Endodermal cell (in vitro differentiated cells): ENCODE data around the gene ATAD3A. TPM values are rescaled to one million over a fixed set of nuclear protein-coding genes. Genes with fewer than 3 reads are reported as not detected.

Source experiments
- DNase-seq: peaks from one replicate; pipeline ENCODE4 v3.0.0-alpha.2; 2017
- H3K27ac ChIP-seq: 2 replicates; pipeline ENCODE4 v1.5.1; 2013; ENCODE audit warnings: mild to moderate bottlenecking, low read depth, low read length, moderate library complexity
- H3K27me3 ChIP-seq: 2 replicates; pipeline ENCODE4 v1.6.1; 2013; ENCODE audit warnings: mild to moderate bottlenecking, low read length, moderate library complexity; ENCODE audit not compliant: insufficient read depth, control insufficient read depth, poor library complexity, severe bottlenecking
- H3K36me3 ChIP-seq: 2 replicates; pipeline ENCODE4 v1.7.0; 2013; ENCODE audit warnings: mild to moderate bottlenecking, low read length, moderate library complexity; ENCODE audit not compliant: control insufficient read depth, insufficient read depth
- H3K4me1 ChIP-seq: one replicate; pipeline ENCODE4 v1.7.0; 2013; ENCODE audit warnings: low read length; ENCODE audit not compliant: control insufficient read depth, insufficient read depth
- H3K4me3 ChIP-seq: 2 replicates; pipeline ENCODE4 v1.5.1; 2013; ENCODE audit warnings: mild to moderate bottlenecking, low read length, moderate library complexity
- H3K9ac ChIP-seq: 2 replicates; pipeline ENCODE4 v1.6.1; 2013; ENCODE audit warnings: mild to moderate bottlenecking, low read length, moderate library complexity; ENCODE audit not compliant: poor library complexity, severe bottlenecking; ENCODE audit errors: extremely low read depth
- H3K9me3 ChIP-seq: 2 replicates; pipeline ENCODE4 v1.6.1; 2013; ENCODE audit warnings: mild to moderate bottlenecking, low read length, moderate library complexity; ENCODE audit not compliant: control insufficient read depth
- H3K27ac Mint-ChIP-seq: 2 replicates; pipeline ENCODE4 v1.8.0; 2020; ENCODE audit warnings: mixed read lengths
- H3K27me3 Mint-ChIP-seq: 2 replicates; pipeline ENCODE4 v1.8.0; 2021; ENCODE audit warnings: mild to moderate bottlenecking, mixed read lengths; ENCODE audit not compliant: insufficient read depth
- H3K36me3 Mint-ChIP-seq: 2 replicates; pipeline ENCODE4 v1.8.0; 2020; ENCODE audit warnings: low read depth, mixed read lengths
- H3K4me1 Mint-ChIP-seq: 2 replicates; pipeline ENCODE4 v1.8.0; 2020; ENCODE audit warnings: mixed read lengths
- H3K4me3 Mint-ChIP-seq: 2 replicates; pipeline ENCODE4 v1.8.0; 2020; ENCODE audit warnings: mild to moderate bottlenecking, moderate library complexity, mixed read lengths
- H3K9me3 Mint-ChIP-seq: 2 replicates; pipeline ENCODE4 v1.8.0; 2020; ENCODE audit warnings: mild to moderate bottlenecking, mixed read lengths
- CTCF ChIP-seq: fragments of 200-600 bp; sonication (generic); conservative IDR thresholded peaks from 2 replicates; pipeline ENCODE4 v1.5.0; 2021; ENCODE audit warnings: antibody characterized with exemption, mild to moderate bottlenecking
- WGBS, 2 experiments: methylation state at CpG; one replicate each; pipeline versions ENCODE4 v1.1.5 to v1.1.7; 2013; ENCODE audit warnings: missing lambda C conversion rate in 2 of 2, mixed read lengths in 1 of 2; ENCODE audit not compliant: insufficient coverage in 1 of 2, insufficient read length in 1 of 2; 5-methylcytosine and 5-hydroxymethylcytosine counted together
- total RNA-seq, 2 donors: library from RNA; stranded (reverse); fragmentation: NEBNext Ultra II Directional in 1 of 2; extraction: Animal tissue kit (Norgen Biotek cat#: 25700) in 1 of 2; gene quantifications; 2 replicates in 1 of 2; 3 replicates in 1 of 2; pipeline ENCODE4 v1.2.1, GENCODE V29; 2021

ATAD3A gene
- total RNA-seq, 2 donors from 2014 or later = 42.8 to 47.6 TPM

GRCh38 chr1:1558591-1558990 is 46.6 kb downstream of the ATAD3A start:
- H3K9me3 ChIP-seq = no peaks in the 10 kb centered on the region
- WGBS, 2 experiments = 91 to 100% methylated on average over 1 to 4 of the region's 4 CpGs
- Mint-ChIP-seq H3K36me3 (peaks cover 25% of the 10 kb centered on the region), H3K27me3 (no peaks in the 10 kb centered on the region), H3K4me1 (peaks cover 1% of the 10 kb centered on the region), H3K27ac (peak overlapping the region; percentile 40), H3K9me3 (no peaks in the 10 kb centered on the region), H3K4me3 (no peak overlapping the region)
- H3K36me3 ChIP-seq = peaks cover 51% of the 10 kb centered on the region
- no peak for DNase-seq
- no peak overlapping the region for H3K9ac ChIP-seq
- H3K27me3 ChIP-seq = no peaks in the 10 kb centered on the region
- H3K27ac ChIP-seq = no peak overlapping the region
- H3K4me3 ChIP-seq = no peak overlapping the region
- no peak for TF ChIP-seq CTCF
- no peaks in the 10 kb centered on the region for H3K4me1 ChIP-seq

GRCh38 chr1:1559066-1559465 is 47.1 kb downstream of the ATAD3A start:
- no peak overlapping the region for H3K27ac ChIP-seq
- no peak overlapping the region for H3K4me3 Mint-ChIP-seq
- no peak for TF ChIP-seq CTCF

GRCh38 chr1:1560178-1560577 is 48.2 kb downstream of the ATAD3A start:
- Mint-ChIP-seq H3K9me3 (peaks cover 1% of the 10 kb centered on the region), H3K4me3 (no peak overlapping the region), H3K4me1 (peaks cover 1% of the 10 kb centered on the region), H3K36me3 (peaks cover 40% of the 10 kb centered on the region), H3K27me3 (no peaks in the 10 kb centered on the region), H3K27ac (no peak overlapping the region)
- Histone ChIP-seq H3K27ac (no peak overlapping the region), H3K9ac (no peak overlapping the region), H3K36me3 (peaks cover 61% of the 10 kb centered on the region), H3K4me1 (no peaks in the 10 kb centered on the region), H3K4me3 (no peak overlapping the region), H3K27me3 (no peaks in the 10 kb centered on the region), H3K9me3 (no peaks in the 10 kb centered on the region)
- TF ChIP-seq CTCF = no peak
- DNase-seq = no peak
- WGBS, 2 experiments = 87 to 92% methylated on average over 3 to 9 of the region's 9 CpGs

More at GRCh38 chr1:1559066-1559465, 47.1 kb downstream of the ATAD3A start:
- peaks cover 30% of the 10 kb centered on the region for H3K36me3 Mint-ChIP-seq
- H3K4me3 ChIP-seq = no peak overlapping the region
- H3K4me1 ChIP-seq = no peaks in the 10 kb centered on the region
- peaks cover 1% of the 10 kb centered on the region for H3K4me1 Mint-ChIP-seq
- peak overlapping the region; percentile 40 for H3K27ac Mint-ChIP-seq
- no peaks in the 10 kb centered on the region for H3K9me3 ChIP-seq
- H3K36me3 ChIP-seq = peaks cover 56% of the 10 kb centered on the region
- 91 to 95% methylated on average over 17 of the region's 17 CpGs for WGBS, 2 experiments
- H3K9ac ChIP-seq = no peak overlapping the region
- no peaks in the 10 kb centered on the region for H3K27me3 Mint-ChIP-seq
- H3K27me3 ChIP-seq = no peaks in the 10 kb centered on the region
- DNase-seq = no peak
- no peaks in the 10 kb centered on the region for H3K9me3 Mint-ChIP-seq
